ENCODE measurements around the gene OR10A6. TPM values are rescaled to one million over a fixed set of nuclear protein-coding genes. Genes with fewer than 3 reads are reported as not detected.

Gene OR10A6
- total RNA-seq, 2 donors from 2014 or later, result not detected

DNA sequence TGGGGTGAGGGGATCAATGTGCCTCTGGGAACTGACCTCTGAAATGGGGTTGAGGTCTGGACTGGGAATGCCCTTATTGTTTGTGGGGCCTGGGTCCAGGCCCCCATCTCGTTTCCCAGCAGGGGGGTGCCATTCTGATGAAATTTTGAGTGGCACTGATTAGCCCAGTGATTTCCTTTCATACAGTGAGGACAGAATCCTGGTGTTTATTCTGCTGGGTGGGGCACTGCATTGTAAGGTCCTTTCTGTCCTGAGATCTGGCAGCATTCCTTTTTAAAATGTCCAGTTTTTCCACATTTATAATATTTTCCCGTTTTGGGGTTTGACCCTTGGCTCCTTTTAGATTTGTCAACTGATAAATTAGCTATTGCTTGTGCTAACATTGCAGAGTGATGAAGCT is 27.1 kb downstream of the OR10A6 start:
- H3K4me3 ChIP-seq, result no peak overlapping the region
- intact Hi-C loops (cut with DNase I), result no loop called here

DNA sequence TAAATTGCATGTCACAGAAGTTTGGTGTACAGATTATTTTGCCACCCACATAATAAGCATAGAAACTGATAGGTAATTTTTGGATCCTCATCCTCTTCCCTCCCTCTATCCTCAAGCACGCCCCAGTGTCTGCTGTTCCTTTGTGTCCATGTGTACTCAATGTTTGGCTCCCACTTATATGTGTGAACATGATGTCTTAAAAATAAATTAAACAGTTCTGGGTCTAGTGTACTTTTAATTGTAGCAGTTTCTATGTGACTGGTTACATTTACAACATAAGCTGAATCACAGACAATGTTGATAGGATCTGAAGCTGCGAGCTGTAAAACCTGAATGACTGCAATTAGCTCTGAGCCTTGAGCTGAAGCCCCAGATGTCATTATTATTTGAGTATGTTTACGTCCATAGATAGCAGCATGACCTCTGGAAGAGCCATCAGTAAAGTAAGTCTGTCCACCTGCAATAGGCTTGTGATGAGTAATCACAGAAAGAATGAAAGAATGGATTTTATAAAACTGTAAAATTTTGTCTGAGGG is 29.7 kb downstream of the OR10A6 start:
- H3K27me3 ChIP-seq (replicated peaks; ENCODE audit: insufficient read depth), result no peaks in the 10 kb centered on the region
- no peaks in the 10 kb centered on the region for H3K9me3 ChIP-seq
- WGBS, result 12% methylated on average over 3 of the region's 3 CpGs
- H3K4me3 ChIP-seq, result no peak overlapping the region
- no peak for DNase-seq (ENCODE audit: low spot score)
- TF ChIP-seq POLR2A (IDR thresholded peaks at IDR 0.05) (no peak), POLR2AphosphoS5 (IDR thresholded peaks at IDR 0.05) (no peak)
- TF ChIP-seq, protein P1, sequence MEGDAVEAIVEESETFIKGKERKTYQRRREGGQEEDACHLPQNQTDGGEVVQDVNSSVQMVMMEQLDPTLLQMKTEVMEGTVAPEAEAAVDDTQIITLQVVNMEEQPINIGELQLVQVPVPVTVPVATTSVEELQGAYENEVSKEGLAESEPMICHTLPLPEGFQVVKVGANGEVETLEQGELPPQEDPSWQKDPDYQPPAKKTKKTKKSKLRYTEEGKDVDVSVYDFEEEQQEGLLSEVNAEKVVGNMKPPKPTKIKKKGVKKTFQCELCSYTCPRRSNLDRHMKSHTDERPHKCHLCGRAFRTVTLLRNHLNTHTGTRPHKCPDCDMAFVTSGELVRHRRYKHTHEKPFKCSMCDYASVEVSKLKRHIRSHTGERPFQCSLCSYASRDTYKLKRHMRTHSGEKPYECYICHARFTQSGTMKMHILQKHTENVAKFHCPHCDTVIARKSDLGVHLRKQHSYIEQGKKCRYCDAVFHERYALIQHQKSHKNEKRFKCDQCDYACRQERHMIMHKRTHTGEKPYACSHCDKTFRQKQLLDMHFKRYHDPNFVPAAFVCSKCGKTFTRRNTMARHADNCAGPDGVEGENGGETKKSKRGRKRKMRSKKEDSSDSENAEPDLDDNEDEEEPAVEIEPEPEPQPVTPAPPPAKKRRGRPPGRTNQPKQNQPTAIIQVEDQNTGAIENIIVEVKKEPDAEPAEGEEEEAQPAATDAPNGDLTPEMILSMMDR (IDR thresholded peaks at IDR 0.05), result no peak
- H3K27ac ChIP-seq, result no peak overlapping the region
- H3K4me1 ChIP-seq (replicated peaks), result no peaks in the 10 kb centered on the region
- intact Hi-C loops (cut with DNase I), result no loop called here
- no peaks in the 10 kb centered on the region for H3K36me3 ChIP-seq

More for the DNA sequence above, 27.1 kb downstream of the OR10A6 start:
- Histone ChIP-seq H3K9me3 (no peaks in the 10 kb centered on the region), H3K36me3 (no peaks in the 10 kb centered on the region), H3K27ac (no peak overlapping the region), H3K27me3 (replicated peaks; ENCODE audit: insufficient read depth) (no peaks in the 10 kb centered on the region), H3K4me1 (replicated peaks) (no peaks in the 10 kb centered on the region)
- DNase-seq (ENCODE audit: low spot score), result no peak
- WGBS, result 11% methylated on average over 2 of the region's 2 CpGs
- TF ChIP-seq POLR2A (IDR thresholded peaks at IDR 0.05), result no peak

DNA sequence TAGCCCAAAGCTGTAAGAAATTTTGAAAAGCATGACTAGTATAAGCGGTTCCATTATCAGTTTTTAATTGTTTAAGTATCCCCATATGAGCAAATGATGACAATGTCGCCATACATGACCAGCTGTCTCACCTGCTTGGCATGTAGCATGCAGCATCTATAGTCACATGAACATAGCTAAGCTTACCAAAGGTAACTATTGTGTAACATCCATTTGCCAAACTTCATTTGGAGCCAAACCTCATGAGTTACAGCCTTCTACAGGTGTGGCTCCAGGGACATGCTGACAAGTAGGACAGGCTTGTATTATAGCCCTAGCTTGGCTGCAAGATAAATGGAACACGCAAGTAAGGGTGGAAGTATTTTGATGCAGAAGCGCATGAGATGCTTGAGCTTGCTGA is 30.4 kb downstream of the OR10A6 start:
- Histone ChIP-seq H3K4me3 (no peak overlapping the region), H3K36me3 (no peaks in the 10 kb centered on the region), H3K27ac (no peak overlapping the region), H3K9me3 (no peaks in the 10 kb centered on the region), H3K27me3 (replicated peaks; ENCODE audit: insufficient read depth) (no peaks in the 10 kb centered on the region), H3K4me1 (replicated peaks) (no peaks in the 10 kb centered on the region)
- 87% methylated on average over 4 of the region's 4 CpGs for WGBS
- TF ChIP-seq, protein P1 (IDR thresholded peaks at IDR 0.05), result no peak
- no peak for TF ChIP-seq POLR2AphosphoS5 (IDR thresholded peaks at IDR 0.05)
- TF ChIP-seq POLR2A (IDR thresholded peaks at IDR 0.05), result no peak
- no peak for DNase-seq (ENCODE audit: low spot score)
- intact Hi-C loops (cut with DNase I), result no loop called here

DNA sequence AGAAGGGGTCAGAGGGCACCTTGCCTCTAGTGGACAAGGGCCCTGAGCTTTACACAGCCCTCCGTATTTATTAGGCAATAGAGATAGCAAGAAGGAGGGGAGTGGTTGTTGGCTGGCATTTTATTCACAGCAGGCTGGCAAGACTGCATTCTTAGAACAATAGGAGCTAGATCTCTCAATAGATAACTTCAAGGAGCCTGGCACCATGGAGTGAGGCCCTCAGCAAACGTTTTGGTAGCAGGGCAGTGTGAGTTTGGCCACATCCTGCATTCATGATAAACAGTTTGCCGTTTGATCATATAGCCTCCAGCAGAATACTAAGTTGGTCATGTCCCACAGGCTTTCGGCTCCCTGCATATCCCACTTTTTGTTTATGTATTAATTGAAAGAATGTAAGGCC is 31.6 kb downstream of the OR10A6 start:
- H3K4me3 ChIP-seq, result no peak overlapping the region
- H3K27me3 ChIP-seq (replicated peaks; ENCODE audit: insufficient read depth), result no peaks in the 10 kb centered on the region
- 42% methylated on average over 4 of the region's 4 CpGs for WGBS
- intact Hi-C loops (cut with DNase I), result no loop called here
- no peak for DNase-seq (ENCODE audit: low spot score)
- no peaks in the 10 kb centered on the region for H3K36me3 ChIP-seq
- H3K27ac ChIP-seq, result no peak overlapping the region
- TF ChIP-seq POLR2A (IDR thresholded peaks at IDR 0.05) (no peak), POLR2AphosphoS5 (IDR thresholded peaks at IDR 0.05) (no peak)
- TF ChIP-seq, protein P1 (IDR thresholded peaks at IDR 0.05), result no peak
- no peaks in the 10 kb centered on the region for H3K4me1 ChIP-seq (replicated peaks)
- H3K9me3 ChIP-seq, result no peaks in the 10 kb centered on the region

DNA sequence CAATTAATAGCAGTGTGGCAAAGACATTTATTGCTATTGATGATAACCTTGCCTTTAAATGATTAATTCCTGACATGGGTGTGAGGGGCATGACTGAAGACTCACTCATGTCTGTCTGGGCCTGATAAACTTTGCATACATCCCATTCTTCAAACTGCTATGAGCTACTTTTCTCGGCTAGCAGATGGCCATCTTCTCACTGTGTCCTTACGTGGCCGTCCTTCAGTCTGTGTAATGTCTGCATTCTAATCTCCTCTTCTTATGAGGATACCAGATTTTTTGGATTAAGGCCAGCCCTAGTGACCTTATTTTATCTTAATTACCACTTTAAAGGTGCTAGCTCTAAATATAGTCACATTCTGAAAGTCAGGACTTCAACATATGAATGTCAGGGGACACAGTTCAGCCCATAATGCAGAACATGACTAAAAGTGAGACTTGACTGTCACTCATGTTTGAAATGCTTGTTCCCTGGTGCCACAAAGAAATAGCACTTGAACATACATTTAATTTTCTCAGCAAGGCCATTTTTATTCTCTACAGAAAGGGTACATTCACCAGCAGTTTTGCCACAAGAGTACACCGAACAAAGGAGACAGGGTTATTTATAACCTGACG is 32.3 kb downstream of the OR10A6 start:
- no peaks in the 10 kb centered on the region for H3K4me1 ChIP-seq (replicated peaks)
- H3K4me3 ChIP-seq, result no peak overlapping the region
- no peak overlapping the region for H3K27ac ChIP-seq
- no peak for DNase-seq (ENCODE audit: low spot score)
- intact Hi-C loops (cut with DNase I), result no loop called here
- H3K9me3 ChIP-seq, result no peaks in the 10 kb centered on the region
- TF ChIP-seq POLR2A (IDR thresholded peaks at IDR 0.05), result no peak
- 89% methylated on average over 5 of the region's 5 CpGs for WGBS
- no peaks in the 10 kb centered on the region for H3K27me3 ChIP-seq (replicated peaks; ENCODE audit: insufficient read depth)
- H3K36me3 ChIP-seq, result no peaks in the 10 kb centered on the region
